GM13977 (cell line): Measurements from ENCODE around the gene DLG1.

ENCODE experiments used
- DNase-seq: peaks from one replicate; pipeline ENCODE4 v3.0.0; 2012; ENCODE audit warnings: low spot score
- CTCF ChIP-seq: IDR thresholded peaks from 2 replicates; pipeline ENCODE4 v1.5.1; 2012; ENCODE audit warnings: mild to moderate bottlenecking, control low read depth; ENCODE audit not compliant: insufficient read depth; ENCODE audit errors: extremely low read depth, missing control alignments
- in situ Hi-C: fragments of 300-500 bp; cut with MboI; formaldehyde crosslinking; loops from one replicate; pipeline ENCODE4 v1.12.0; 2022; ENCODE audit warnings: low sequenced_read_pairs, low pct_unique_long_range_greater_than_20kb, mixed read lengths, inconsistent platforms; ENCODE audit not compliant: unreplicated experiment

Gene DLG1

GRCh38 chr3:197244751-197245150, 53.7 kb downstream of the DLG1 start:
- in situ Hi-C loops, result no loop called here
- no peak for DNase-seq
- no peak for TF ChIP-seq CTCF

GRCh38 chr3:197242784-197243432, 55.5 kb downstream of the DLG1 start:
- no peak for TF ChIP-seq CTCF
- in situ Hi-C loops, result no loop called here
- no peak for DNase-seq

GRCh38 chr3:197241173-197241572, 57.2 kb downstream of the DLG1 start:
- TF ChIP-seq CTCF, result no peak
- no peak for DNase-seq
- in situ Hi-C loops, result no loop called here

- TF ChIP-seq CTCF, result no peak
- DNase-seq, result no peak
- in situ Hi-C loops, result no loop called here
These were observed 58.6 kb downstream of the DLG1 start for GRCh38 chr3:197239857-197240256.

- in situ Hi-C loops, result no loop called here
- TF ChIP-seq CTCF, result no peak
- DNase-seq, result no peak
These were observed 59.6 kb downstream of the DLG1 start for GRCh38 chr3:197238842-197239241.

GRCh38 chr3:197237897-197238296, 60.5 kb downstream of the DLG1 start:
- DNase-seq, result no peak
- no peak for TF ChIP-seq CTCF
- in situ Hi-C loops, result no loop called here
